CD4-positive, alpha-beta T cell treated with Interleukin-4 for 4 hours (primary cell): ENCODE data around the gene CDH26.
"Not testable (repeated sequence)": the region's sequence is repeated elsewhere in the genome, so short reads cannot be mapped to it uniquely, and the experiment has no call there.

Experiments
- DNase-seq: peaks from one replicate; pipeline ENCODE4 v3.0.0-alpha.2; 2020

The CDH26 gene

GRCh38 chr20:59942245-59942644, 16.0 kb upstream of the CDH26 start:
- DNase-seq, result no peak

- DNase-seq, result no peak
Measured at GRCh38 chr20:59944726-59945125, 13.5 kb upstream of the CDH26 start.

GRCh38 chr20:59945175-59945574, 13.0 kb upstream of the CDH26 start:
- DNase-seq, result no peak

- no peak for DNase-seq
Measured at GRCh38 chr20:59945731-59946130, 12.5 kb upstream of the CDH26 start.

- DNase-seq, result no peak
Measured at GRCh38 chr20:59947376-59947775, 10.8 kb upstream of the CDH26 start.

GRCh38 chr20:59948212-59948611, 10.0 kb upstream of the CDH26 start:
- no peak for DNase-seq

GRCh38 chr20:59948828-59949720, 9.1 kb upstream of the CDH26 start:
- peak; percentile 67 for DNase-seq

- no peak for DNase-seq
Measured at GRCh38 chr20:59949911-59950310, 8.3 kb upstream of the CDH26 start.

GRCh38 chr20:59954718-59955117, 3.5 kb upstream of the CDH26 start:
- no peak for DNase-seq

- no peak for DNase-seq
Measured at GRCh38 chr20:59955131-59955796, 3.0 kb upstream of the CDH26 start.

GRCh38 chr20:59957568-59957967, 655 bp upstream of the CDH26 start:
- DNase-seq, result not testable (repeated sequence)

GRCh38 chr20:59958626-59959025, 403 bp downstream of the CDH26 start:
- no peak for DNase-seq

GRCh38 chr20:59961423-59961822, 3.2 kb downstream of the CDH26 start:
- no peak for DNase-seq

GRCh38 chr20:59962155-59962554, 3.9 kb downstream of the CDH26 start:
- no peak for DNase-seq

GRCh38 chr20:59966428-59966827, 8.2 kb downstream of the CDH26 start:
- DNase-seq, result no peak

- no peak for DNase-seq
Measured at GRCh38 chr20:59971428-59971827, 13.2 kb downstream of the CDH26 start.

GRCh38 chr20:59972037-59972801, 14.0 kb downstream of the CDH26 start:
- no peak for DNase-seq

GRCh38 chr20:59976156-59976782, 18.0 kb downstream of the CDH26 start:
- no peak for DNase-seq

GRCh38 chr20:59977086-59977485, 18.9 kb downstream of the CDH26 start:
- no peak for DNase-seq

- DNase-seq, result no peak
Measured at GRCh38 chr20:59983076-59983475, 24.9 kb downstream of the CDH26 start.

- no peak for DNase-seq
Measured at GRCh38 chr20:59984541-59984940, 26.3 kb downstream of the CDH26 start.

GRCh38 chr20:59985164-59985563, 26.9 kb downstream of the CDH26 start:
- no peak for DNase-seq

- no peak for DNase-seq
Measured at GRCh38 chr20:59985864-59986263, 27.6 kb downstream of the CDH26 start.
